ENCODE measurements around the gene CCDC14.

DNA sequence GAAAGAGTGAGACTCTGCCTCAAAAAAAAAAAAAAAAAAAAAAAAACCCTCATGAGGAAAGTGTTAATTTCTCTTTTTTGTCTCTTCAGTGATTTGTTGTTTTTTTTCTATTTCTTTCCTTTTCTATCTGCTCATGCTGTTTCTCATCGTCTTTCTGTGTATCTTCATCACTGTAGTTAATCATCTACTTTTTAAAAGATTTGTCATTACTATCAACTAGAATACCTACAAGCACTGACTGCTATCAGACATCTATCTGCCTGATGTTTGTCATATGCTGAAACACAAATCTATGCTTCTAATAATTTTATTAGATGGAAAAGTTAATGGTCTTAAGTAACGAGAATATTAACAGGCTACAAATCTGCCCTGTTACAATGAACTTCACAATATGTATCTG is 26.8 kb downstream of the CCDC14 start:
- TF ChIP-seq, protein P1, sequence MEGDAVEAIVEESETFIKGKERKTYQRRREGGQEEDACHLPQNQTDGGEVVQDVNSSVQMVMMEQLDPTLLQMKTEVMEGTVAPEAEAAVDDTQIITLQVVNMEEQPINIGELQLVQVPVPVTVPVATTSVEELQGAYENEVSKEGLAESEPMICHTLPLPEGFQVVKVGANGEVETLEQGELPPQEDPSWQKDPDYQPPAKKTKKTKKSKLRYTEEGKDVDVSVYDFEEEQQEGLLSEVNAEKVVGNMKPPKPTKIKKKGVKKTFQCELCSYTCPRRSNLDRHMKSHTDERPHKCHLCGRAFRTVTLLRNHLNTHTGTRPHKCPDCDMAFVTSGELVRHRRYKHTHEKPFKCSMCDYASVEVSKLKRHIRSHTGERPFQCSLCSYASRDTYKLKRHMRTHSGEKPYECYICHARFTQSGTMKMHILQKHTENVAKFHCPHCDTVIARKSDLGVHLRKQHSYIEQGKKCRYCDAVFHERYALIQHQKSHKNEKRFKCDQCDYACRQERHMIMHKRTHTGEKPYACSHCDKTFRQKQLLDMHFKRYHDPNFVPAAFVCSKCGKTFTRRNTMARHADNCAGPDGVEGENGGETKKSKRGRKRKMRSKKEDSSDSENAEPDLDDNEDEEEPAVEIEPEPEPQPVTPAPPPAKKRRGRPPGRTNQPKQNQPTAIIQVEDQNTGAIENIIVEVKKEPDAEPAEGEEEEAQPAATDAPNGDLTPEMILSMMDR (conservative IDR thresholded peaks at IDR 0.05; ENCODE audit: low read length): no peak
- TF ChIP-seq EZH2phosphoT487 (IDR thresholded peaks at IDR 0.05; ENCODE audit: borderline replicate concordance): no peak
